Spinal cord (tissue), 10 donors: ENCODE results near the gene TRIM24. TPM values are rescaled to one million over a fixed set of nuclear protein-coding genes. Genes with fewer than 3 reads are reported as not detected.

Experiments used
- DNase-seq, 6 donors: peaks; one replicate each; pipeline versions ENCODE4 v3.0.0 to v3.0.0-alpha.2; 2013 to 2015; ENCODE audit warnings: low spot score in 6 of 6, low read depth in 4 of 6
- H3K27ac ChIP-seq: one replicate; pipeline ENCODE4 v1.5.1; 2013; ENCODE audit warnings: low read depth, low read length, control low read depth
- H3K27me3 ChIP-seq: one replicate; pipeline ENCODE4 v1.6.1; 2013; ENCODE audit warnings: low read length; ENCODE audit not compliant: control insufficient read depth, insufficient read depth
- H3K36me3 ChIP-seq: one replicate; pipeline ENCODE4 v1.6.1; 2013; ENCODE audit warnings: low read length; ENCODE audit not compliant: control insufficient read depth, insufficient read depth
- H3K4me1 ChIP-seq: one replicate; pipeline ENCODE4 v1.6.1; 2013; ENCODE audit warnings: low read length; ENCODE audit not compliant: control insufficient read depth, insufficient read depth
- H3K4me3 ChIP-seq: one replicate; pipeline ENCODE4 v1.5.1; 2013; ENCODE audit warnings: low read depth, low read length, control low read depth
- H3K9me3 ChIP-seq: one replicate; pipeline ENCODE4 v1.6.1; 2013; ENCODE audit warnings: low read length; ENCODE audit not compliant: control insufficient read depth, insufficient read depth
- WGBS: methylation state at CpG from one replicate; pipeline ENCODE4 v1.1.5; 2013; ENCODE audit warnings: missing lambda C conversion rate; ENCODE audit not compliant: insufficient coverage; 5-methylcytosine and 5-hydroxymethylcytosine counted together
- polyA plus RNA-seq, 2 donors: library from polyadenylated mRNA; unstranded; fragments of 120-200 nt; gene quantifications; one replicate each; pipeline ENCODE4 v1.2.1, GENCODE V29; 2013; ENCODE audit not compliant: insufficient read length in 2 of 2
- total RNA-seq, 2 donors: library from RNA; depleted of rRNA in 1 of 2; stranded (reverse); fragments of 120-200 nt in 1 of 2; fragments of >200 nt in 1 of 2; gene quantifications; one replicate each; pipeline versions ENCODE4 v1.2.3 to v1.2.4, GENCODE V29; 2013 to 2014
- donor health status: healthy.

TRIM24 gene
- total and polyA plus RNA-seq, 4 donors: 25.4 to 53.4 (median 32.8) TPM

GRCh38 chr7:138579136-138579535, 119.1 kb downstream of the TRIM24 start:
- no CpG with 5 or more reads among the region's 1 CpG for WGBS
- no peaks in the 10 kb centered on the region for H3K27me3 ChIP-seq
- no peak overlapping the region for H3K4me3 ChIP-seq
- no peaks in the 10 kb centered on the region for H3K4me1 ChIP-seq
- DNase-seq: no peak
- H3K9me3 ChIP-seq: no peaks in the 10 kb centered on the region
- H3K36me3 ChIP-seq: peaks cover 9% of the 10 kb centered on the region
- no peak overlapping the region for H3K27ac ChIP-seq

- Histone ChIP-seq H3K27ac (no peak overlapping the region), H3K9me3 (no peaks in the 10 kb centered on the region), H3K27me3 (no peaks in the 10 kb centered on the region), H3K4me3 (no peak overlapping the region), H3K4me1 (no peaks in the 10 kb centered on the region), H3K36me3 (peaks cover 9% of the 10 kb centered on the region)
- DNase-seq: no peak
- WGBS: 100% methylated on average over 1 of the region's 3 CpGs
Measured at GRCh38 chr7:138579671-138580070, 119.6 kb downstream of the TRIM24 start.

GRCh38 chr7:138581065-138581464, 121.0 kb downstream of the TRIM24 start:
- H3K27me3 ChIP-seq: no peaks in the 10 kb centered on the region
- H3K36me3 ChIP-seq: peaks cover 9% of the 10 kb centered on the region
- no peak for DNase-seq
- WGBS: no CpG with 5 or more reads among the region's 4 CpGs
- no peak overlapping the region for H3K27ac ChIP-seq
- no peaks in the 10 kb centered on the region for H3K9me3 ChIP-seq
- no peaks in the 10 kb centered on the region for H3K4me1 ChIP-seq
- H3K4me3 ChIP-seq: no peak overlapping the region

GRCh38 chr7:138584283-138584682, 124.2 kb downstream of the TRIM24 start:
- H3K36me3 ChIP-seq: peaks cover 11% of the 10 kb centered on the region
- H3K4me1 ChIP-seq: no peaks in the 10 kb centered on the region
- no peaks in the 10 kb centered on the region for H3K27me3 ChIP-seq
- H3K27ac ChIP-seq: no peak overlapping the region
- no peak overlapping the region for H3K4me3 ChIP-seq
- DNase-seq: no peak
- no peaks in the 10 kb centered on the region for H3K9me3 ChIP-seq

- Histone ChIP-seq H3K36me3 (peaks cover 9% of the 10 kb centered on the region), H3K4me1 (no peaks in the 10 kb centered on the region), H3K27ac (no peak overlapping the region), H3K9me3 (no peaks in the 10 kb centered on the region), H3K27me3 (no peaks in the 10 kb centered on the region), H3K4me3 (no peak overlapping the region)
- WGBS: no CpG with 5 or more reads among the region's 4 CpGs
- no peak for DNase-seq
Measured at GRCh38 chr7:138584696-138585095, 124.6 kb downstream of the TRIM24 start.

GRCh38 chr7:138585283-138585993, 125.4 kb downstream of the TRIM24 start:
- Histone ChIP-seq H3K27ac (no peak overlapping the region), H3K36me3 (peaks cover 7% of the 10 kb centered on the region), H3K9me3 (no peaks in the 10 kb centered on the region), H3K27me3 (no peaks in the 10 kb centered on the region), H3K4me1 (no peaks in the 10 kb centered on the region), H3K4me3 (no peak overlapping the region)
- DNase-seq: no peak
- WGBS: 100% methylated on average over 1 of the region's 5 CpGs

- Histone ChIP-seq H3K4me3 (no peak overlapping the region), H3K27me3 (no peaks in the 10 kb centered on the region), H3K36me3 (peaks cover 4% of the 10 kb centered on the region), H3K9me3 (no peaks in the 10 kb centered on the region), H3K4me1 (no peaks in the 10 kb centered on the region), H3K27ac (no peak overlapping the region)
- DNase-seq: no peak
- WGBS: 100% methylated on average over 2 of the region's 4 CpGs
Measured at GRCh38 chr7:138587485-138587884, 127.4 kb downstream of the TRIM24 start.

- no CpG with 5 or more reads among the region's 2 CpGs for WGBS
- Histone ChIP-seq H3K27me3 (no peaks in the 10 kb centered on the region), H3K36me3 (peaks cover 4% of the 10 kb centered on the region), H3K4me3 (no peak overlapping the region), H3K27ac (no peak overlapping the region), H3K9me3 (no peaks in the 10 kb centered on the region), H3K4me1 (no peaks in the 10 kb centered on the region)
- no peak for DNase-seq
Measured at GRCh38 chr7:138588986-138589385, 128.9 kb downstream of the TRIM24 start.

GRCh38 chr7:138590154-138590553, 130.1 kb downstream of the TRIM24 start:
- Histone ChIP-seq H3K27me3 (no peaks in the 10 kb centered on the region), H3K4me3 (no peak overlapping the region), H3K9me3 (no peaks in the 10 kb centered on the region), H3K36me3 (peaks cover 4% of the 10 kb centered on the region), H3K27ac (no peak overlapping the region), H3K4me1 (no peaks in the 10 kb centered on the region)
- no peak for DNase-seq
- 100% methylated on average over 1 of the region's 1 CpG for whole genome bisulfite sequencing

- Histone ChIP-seq H3K36me3 (no peaks in the 10 kb centered on the region), H3K4me1 (no peaks in the 10 kb centered on the region), H3K27me3 (no peaks in the 10 kb centered on the region), H3K9me3 (no peaks in the 10 kb centered on the region), H3K27ac (no peak overlapping the region), H3K4me3 (no peak overlapping the region)
- WGBS: no CpG with 5 or more reads among the region's 2 CpGs
- DNase-seq: no peak
Measured at GRCh38 chr7:138595454-138595853, 135.4 kb downstream of the TRIM24 start.
